Measurements from ENCODE around the gene NRG4. TPM values are rescaled to one million over a fixed set of nuclear protein-coding genes. Genes with fewer than 3 reads are reported as not detected.

Gene NRG4
- total and polyA plus RNA-seq, 2 of the 8 experiments (the other 6 are each of a cell fraction or from before 2014, with no cell fraction given) = 0.24 TPM; not detected in 1

- TF ChIP-seq CHD7 (IDR thresholded peaks at IDR 0.05; ENCODE audit: insufficient replicate concordance, low read length) (no peak), KDM5A (IDR thresholded peaks at IDR 0.05; ENCODE audit: low read length) (no peak), RFX5 (IDR thresholded peaks at IDR 0.05; ENCODE audit: borderline replicate concordance, low read depth, low read length) (no peak), CBX8 (IDR thresholded peaks at IDR 0.05; ENCODE audit: borderline replicate concordance, low read depth, low read length) (no peak), USF2 (IDR thresholded peaks at IDR 0.05; ENCODE audit: low read length) (no peak), EP300 (IDR thresholded peaks at IDR 0.05; ENCODE audit: borderline replicate concordance in 1 of 2, low read depth in 2 of 2, low read length in 2 of 2) (no peak), BACH1 (IDR thresholded peaks at IDR 0.05; ENCODE audit: low read length) (no peak), SAP30 (IDR thresholded peaks at IDR 0.05; ENCODE audit: insufficient read depth, insufficient replicate concordance, low read length) (no peak)
Measured at GRCh38 chr15:75982468-75982867, 29.8 kb downstream of the NRG4 start (continued).
